ENCODE measurements around the gene RPH3AL.

DNA sequence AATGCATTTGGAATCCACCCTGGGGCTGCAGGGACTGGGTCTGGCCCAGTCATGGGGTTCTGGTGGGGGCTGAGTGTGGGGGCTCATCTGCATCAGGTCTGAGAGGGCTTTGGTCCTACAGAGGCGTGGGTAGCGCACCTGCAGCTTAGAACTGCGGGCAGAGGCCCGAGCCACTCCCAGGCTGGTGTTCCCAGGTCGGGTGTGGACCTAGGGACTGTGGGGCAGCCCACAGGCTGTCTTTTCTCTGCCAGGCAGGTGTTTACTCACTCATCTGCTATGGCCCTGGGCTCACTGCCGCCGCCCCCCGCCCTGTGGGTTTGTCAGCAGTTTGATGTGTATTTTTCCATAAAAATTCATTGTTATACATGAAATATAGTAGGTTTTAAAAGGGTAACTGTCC, 144.2 kb downstream of the RPH3AL start:
- TF ChIP-seq CTCF (conservative IDR thresholded peaks at IDR 0.05; ENCODE audit: low read depth, low read length) (no peak), EZH2phosphoT487 (IDR thresholded peaks at IDR 0.05; ENCODE audit: borderline replicate concordance, low read length) (no peak)

Data from PC-3 (cell line).